ENCODE results near the gene TEDC1.
A peak's percentile ranks its signal among the peaks of the same experiment; 100 is the strongest.

TEDC1 gene

GRCh38 chr14:105526776-105527380 lies 35.8 kb downstream of the TEDC1 start:
- DNase-seq (ENCODE audit: low spot score) = no peak

- DNase-seq (ENCODE audit: low spot score) = no peak
Measured at GRCh38 chr14:105527381-105527825, 36.4 kb downstream of the TEDC1 start.

GRCh38 chr14:105527826-105528585 lies 37.0 kb downstream of the TEDC1 start:
- DNase-seq (ENCODE audit: low spot score) = peak; percentile 77

- DNase-seq (ENCODE audit: low spot score) = no peak
Measured at GRCh38 chr14:105528586-105529318, 37.7 kb downstream of the TEDC1 start.

- DNase-seq (ENCODE audit: low spot score) = no peak
Measured at GRCh38 chr14:105529319-105529568, 38.2 kb downstream of the TEDC1 start.

- no peak for DNase-seq (ENCODE audit: low spot score)
Measured at GRCh38 chr14:105529569-105530284, 38.7 kb downstream of the TEDC1 start.

- DNase-seq (ENCODE audit: low spot score) = no peak
Measured at GRCh38 chr14:105530285-105531087, 39.4 kb downstream of the TEDC1 start.

- DNase-seq (ENCODE audit: low spot score) = no peak
Measured at GRCh38 chr14:105531088-105531893, 40.2 kb downstream of the TEDC1 start.

GRCh38 chr14:105531894-105532623 lies 41.0 kb downstream of the TEDC1 start:
- no peak for DNase-seq (ENCODE audit: low spot score)

GRCh38 chr14:105532735-105533141 lies 41.7 kb downstream of the TEDC1 start:
- DNase-seq (ENCODE audit: low spot score) = no peak

GRCh38 chr14:105533391-105533790 lies 42.3 kb downstream of the TEDC1 start:
- no peak for DNase-seq (ENCODE audit: low spot score)

- no peak for DNase-seq (ENCODE audit: low spot score)
Measured at GRCh38 chr14:105533811-105534498, 42.9 kb downstream of the TEDC1 start.

- no peak for DNase-seq (ENCODE audit: low spot score)
Measured at GRCh38 chr14:105534586-105534985, 43.5 kb downstream of the TEDC1 start.

GRCh38 chr14:105536051-105536450 lies 45.0 kb downstream of the TEDC1 start:
- no peak for DNase-seq (ENCODE audit: low spot score)

GRCh38 chr14:105536691-105537579 lies 45.9 kb downstream of the TEDC1 start:
- no peak for DNase-seq (ENCODE audit: low spot score)

- peak; percentile 60 for DNase-seq (ENCODE audit: low spot score)
Measured at GRCh38 chr14:105537580-105538474, 46.8 kb downstream of the TEDC1 start.

GRCh38 chr14:105538481-105539049 lies 47.5 kb downstream of the TEDC1 start:
- no peak for DNase-seq (ENCODE audit: low spot score)

Data from activated CD4-positive, alpha-beta T cell treated with anti-CD3 and anti-CD28 coated beads, Interleukin-2, Interleukin-4, amounts not matched to agents 100 ng/mL and 50 ng/mL, durations not matched to agents 16 hours and 8 hours (primary cell).